CD4-positive, alpha-beta T cell (primary cell): Measurements from ENCODE around the gene PM20D1. TPM values are rescaled to one million over a fixed set of nuclear protein-coding genes. Genes with fewer than 3 reads are reported as not detected.

ENCODE experiments used
- ATAC-seq: fragments of 200-7000 bp; cut with Tn5 transposase; one replicate; pipeline ENCODE4 v1.10.0; 2022; ENCODE audit warnings: mild to moderate bottlenecking; ENCODE audit not compliant: poor library complexity
- CTCF ChIA-PET: fragments of 350-600 bp; sonication (Branson Sonifier 250); formaldehyde crosslinking; loops from one replicate; lab custom pipeline; 2021; ENCODE audit warnings: antibody characterized with exemption, inconsistent platforms; lab: Charles Lee
- POLR2A ChIA-PET: fragments of 350-600 bp; sonication (Branson Sonifier 250); formaldehyde crosslinking; loops from one replicate; lab custom pipeline; 2021; ENCODE audit warnings: antibody characterized with exemption, inconsistent platforms; lab: Charles Lee
- DNase-seq, 14 experiments: peaks; one replicate each; pipeline ENCODE4 v3.0.0-alpha.2; 2013 to 2020; ENCODE audit warnings: mixed read lengths in 2 of 14
- H3K27ac ChIP-seq, 2 donors: one replicate each; pipeline versions ENCODE4 v1.5.1 to v1.7.0; 2013; ENCODE audit warnings: low read length in 2 of 2, low read depth in 1 of 2, mild to moderate bottlenecking in 1 of 2
- H3K27me3 ChIP-seq, 2 experiments: 1 replicate in 1 of 2; 2 replicates in 1 of 2; pipeline versions ENCODE4 v1.6.1 to v1.7.0; 2013; ENCODE audit warnings: low read length in 2 of 2, control low read depth in 1 of 2, mild to moderate bottlenecking in 1 of 2, moderate library complexity in 1 of 2; ENCODE audit not compliant: insufficient read depth in 2 of 2, control insufficient read depth in 1 of 2
- H3K36me3 ChIP-seq: one replicate; pipeline ENCODE4 v1.6.1; 2013; ENCODE audit warnings: low read length, control low read depth; ENCODE audit not compliant: insufficient read depth
- H3K4me1 ChIP-seq: one replicate; pipeline ENCODE4 v1.6.1; 2013; ENCODE audit warnings: low read length, control low read depth; ENCODE audit not compliant: insufficient read depth
- H3K4me3 ChIP-seq: one replicate; pipeline ENCODE4 v1.5.1; 2013; ENCODE audit warnings: mild to moderate bottlenecking, low read length, moderate library complexity
- H3K9me3 ChIP-seq, 2 experiments: 1 replicate in 1 of 2; 2 replicates in 1 of 2; pipeline versions ENCODE4 v1.6.1 to v1.7.0; 2013; ENCODE audit warnings: low read length in 2 of 2, mild to moderate bottlenecking in 2 of 2, control low read depth in 1 of 2, moderate library complexity in 1 of 2; ENCODE audit not compliant: control insufficient read depth in 1 of 2, insufficient read depth in 1 of 2
- H3K27ac Mint-ChIP-seq: one replicate; pipeline ENCODE4 v1.8.0; 2020; ENCODE audit warnings: mixed read lengths
- H3K27me3 Mint-ChIP-seq: one replicate; pipeline ENCODE4 v1.8.0; 2021; ENCODE audit warnings: mixed read lengths
- H3K36me3 Mint-ChIP-seq: one replicate; pipeline ENCODE4 v1.8.0; 2021; ENCODE audit warnings: low read depth, mixed read lengths
- H3K4me1 Mint-ChIP-seq: one replicate; pipeline ENCODE4 v1.8.0; 2021; ENCODE audit warnings: low read depth, mixed read lengths
- H3K4me3 Mint-ChIP-seq: one replicate; pipeline ENCODE4 v1.8.0; 2020; ENCODE audit warnings: mild to moderate bottlenecking, mixed read lengths
- H3K9me3 Mint-ChIP-seq: one replicate; pipeline ENCODE4 v1.8.0; 2020; ENCODE audit warnings: mixed read lengths
- CTCF ChIP-seq: fragments of 200-600 bp; IDR thresholded peaks from one replicate; pipeline ENCODE4 v1.8.0; 2022; ENCODE audit warnings: antibody characterized with exemption, mild to moderate bottlenecking
- intact Hi-C, 2 experiments: fragments of 100-400 bp; cut with DNase I in 1 of 2; cut with micrococcal nuclease in 1 of 2; formaldehyde crosslinking; loops; one replicate each; pipeline versions ENCODE4 v1.15.1 to v1.9.0; 2023 to 2025; cut with DNase I, micrococcal nuclease
- total RNA-seq, 174 experiments: library from RNA in 2 of 174; stranded (reverse) in 2 of 174; gene quantifications; one replicate each; pipeline ENCODE4 v1.2.3 and lab custom pipeline; 2021 to 2026

Gene PM20D1
- total RNA-seq, 2 experiments from 2014 or later, result 1.2 to 1.4 TPM

- Histone ChIP-seq H3K36me3 (peaks cover 31% of the 10 kb centered on the region), H3K27me3 (no peaks in the 10 kb centered on the region), H3K4me1 (peaks cover 54% of the 10 kb centered on the region), H3K4me3 (no peak overlapping the region), H3K9me3 (no peaks in the 10 kb centered on the region), H3K27ac (no peak overlapping the region)
- peak overlapping the region; percentile 3 for H3K27ac Mint-ChIP-seq
- ATAC-seq (no peak), DNase-seq (no peak)
- peaks cover 73% of the 10 kb centered on the region for H3K4me1 Mint-ChIP-seq
- TF ChIP-seq CTCF, result no peak
- no peak overlapping the region for H3K4me3 Mint-ChIP-seq
- POLR2A ChIA-PET, result interaction anchor here (0.9 to 2.0 kb wide), 5 partner anchors 9 to 41 kb away, joined by 3 to 10 read pairs (median 4); partner anchors contain the start of genes RAB29 and SLC41A1
- peaks cover 39% of the 10 kb centered on the region for H3K36me3 Mint-ChIP-seq
- CTCF ChIA-PET, result interaction anchor here (1.0 to 1.2 kb wide), 3 partner anchors 11 to 173 kb away, joined by 3 read pairs; no protein-coding TSS in a partner anchor
- intact Hi-C loops, result no loop called here
- H3K27me3 Mint-ChIP-seq, result no peaks in the 10 kb centered on the region
- H3K9me3 Mint-ChIP-seq, result no peaks in the 10 kb centered on the region
Measured at GRCh38 chr1:205804605-205805004, 45.3 kb downstream of the PM20D1 start.

GRCh38 chr1:205803986-205804385, 45.9 kb downstream of the PM20D1 start:
- Histone ChIP-seq H3K36me3 (peaks cover 37% of the 10 kb centered on the region), H3K27ac (no peak overlapping the region), H3K4me1 (peaks cover 50% of the 10 kb centered on the region), H3K9me3 (no peaks in the 10 kb centered on the region), H3K4me3 (no peak overlapping the region), H3K27me3 (no peaks in the 10 kb centered on the region)
- TF ChIP-seq CTCF, result no peak
- Mint-ChIP-seq H3K27ac (peak overlapping the region; percentile 27), H3K4me1 (peaks cover 66% of the 10 kb centered on the region), H3K4me3 (no peak overlapping the region), H3K27me3 (no peaks in the 10 kb centered on the region), H3K36me3 (peaks cover 39% of the 10 kb centered on the region), H3K9me3 (no peaks in the 10 kb centered on the region)
- ChIA-PET CTCF (interaction anchor here (1.0 to 1.2 kb wide), 2 partner anchors 93 to 173 kb away, joined by 3 read pairs; no protein-coding TSS in a partner anchor), POLR2A (interaction anchor here (0.9 to 1.7 kb wide), 3 partner anchors 12 to 40 kb away, joined by 3 to 6 read pairs (median 4); partner anchors contain the start of gene RAB29)
- DNase-seq, result no peak
- ATAC-seq, result no peak
- intact Hi-C loops, result no loop called here

- H3K27me3 Mint-ChIP-seq, result no peaks in the 10 kb centered on the region
- H3K4me3 Mint-ChIP-seq, result no peak overlapping the region
- Histone ChIP-seq H3K9me3 (no peaks in the 10 kb centered on the region), H3K27ac (no peak overlapping the region), H3K4me1 (peaks cover 35% of the 10 kb centered on the region), H3K36me3 (peaks cover 54% of the 10 kb centered on the region), H3K27me3 (no peaks in the 10 kb centered on the region), H3K4me3 (no peak overlapping the region)
- H3K36me3 Mint-ChIP-seq, result peaks cover 46% of the 10 kb centered on the region
- DNase-seq (no peak), ATAC-seq (no peak)
- POLR2A ChIA-PET, result no interaction called here
- peaks cover 49% of the 10 kb centered on the region for H3K4me1 Mint-ChIP-seq
- no peaks in the 10 kb centered on the region for H3K9me3 Mint-ChIP-seq
- H3K27ac Mint-ChIP-seq, result no peak overlapping the region
- no peak for TF ChIP-seq CTCF
- intact Hi-C loops, result no loop called here
- CTCF ChIA-PET, result no interaction called here
Measured at GRCh38 chr1:205802060-205802459, 47.9 kb downstream of the PM20D1 start.
